ENCODE data around the gene SOX10. TPM values are rescaled to one million over a fixed set of nuclear protein-coding genes. Genes with fewer than 3 reads are reported as not detected.

The SOX10 gene
- not detected in 2 replicates for total RNA-seq

DNA sequence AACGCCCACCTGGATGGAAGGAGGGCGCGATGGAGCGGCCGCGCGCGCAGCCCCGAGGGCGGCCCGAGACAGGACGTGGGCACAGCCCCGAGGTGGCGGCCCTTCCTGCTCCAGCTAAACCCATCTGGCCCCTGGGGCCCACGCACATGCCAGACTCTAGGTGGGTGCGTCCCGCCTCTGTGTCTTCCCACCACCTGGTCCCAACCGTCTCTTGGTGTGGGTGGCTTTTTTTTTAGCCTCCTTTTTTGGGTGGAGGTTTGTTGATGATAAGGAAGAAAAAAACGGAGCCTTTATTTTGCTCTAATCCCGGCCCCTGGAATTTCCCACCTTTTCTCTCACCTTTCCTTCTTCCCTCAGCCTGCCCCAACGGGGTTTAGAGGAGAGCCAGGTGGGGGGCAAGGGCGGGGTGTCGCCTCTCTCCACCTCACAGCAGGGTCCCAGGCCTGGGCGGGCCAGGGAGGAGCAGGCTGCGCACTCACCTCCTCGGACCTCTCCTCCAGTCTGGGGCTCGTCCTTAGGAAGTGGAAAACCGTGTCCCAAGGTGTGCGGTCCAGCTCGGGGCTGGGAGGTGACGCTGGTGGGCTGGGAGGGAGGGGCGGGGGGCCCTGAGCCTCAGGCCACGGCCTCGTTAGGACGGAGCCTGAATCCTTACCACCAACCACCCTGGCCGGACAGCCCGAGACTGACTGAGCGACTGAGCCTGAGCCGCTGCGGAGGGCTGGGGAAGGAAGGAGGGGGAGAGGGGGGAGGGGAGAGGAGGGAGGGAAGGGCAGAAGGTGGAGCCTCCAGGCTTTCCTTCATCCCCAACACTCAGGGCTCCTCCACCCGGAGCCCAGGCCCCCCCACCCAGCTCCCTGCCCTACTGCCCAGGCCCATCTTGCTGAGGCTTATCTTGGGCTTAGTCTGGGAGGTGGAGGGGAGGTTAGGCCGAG lies at the start of gene SOX10:
Gene SOX10 (minus strand): TSS at position 696 of the 932 bp plus-strand sequence. CDS start 771 bp downstream, outside the sequence.

GRCh38 chr22:37953437-37954179 lies 30.7 kb downstream of the SOX10 start, which contains the start of the genes C22orf23 and POLR2F:
TSS of gene C22orf23 (minus strand) at chr22:37953601. CDS start at chr22:37953149, 452 bp downstream.
TSS of gene POLR2F (plus strand) at chr22:37953699. CDS start at chr22:37953788, 89 bp downstream.

Other genes with a start within 250 kb of the SOX10 start
- 33.9 and 40.1 TPM in 2 replicates for gene GCAT, start 176.6 kb downstream of the SOX10 start, total RNA-seq
- gene GALR3, start 161.2 kb downstream of the SOX10 start, total RNA-seq: 0.14 TPM in 1 of 2 replicates, not detected in the other
- 14.8 and 17.4 TPM in 2 replicates for gene ANKRD54, start 140.2 kb downstream of the SOX10 start, total RNA-seq
- 309 and 357 TPM in 2 replicates for gene EIF3L, start 135.1 kb downstream of the SOX10 start, total RNA-seq
- gene MICALL1, start 78.3 kb downstream of the SOX10 start, total RNA-seq: 11.5 and 13.8 TPM in 2 replicates
- 0.14 and 0.28 TPM in 2 replicates for gene C22orf23, start 31.0 kb downstream of the SOX10 start, total RNA-seq
- gene POLR2F, start 30.9 kb downstream of the SOX10 start, total RNA-seq: 60.2 and 80.4 TPM in 2 replicates
- gene PICK1, start 72.8 kb upstream of the SOX10 start, total RNA-seq: 5.7 and 7.3 TPM in 2 replicates
- 0.14 and 0.18 TPM in 2 replicates for gene SLC16A8, start 99.6 kb upstream of the SOX10 start, total RNA-seq
- 0.28 and 0.46 TPM in 2 replicates for gene BAIAP2L2, start 126.1 kb upstream of the SOX10 start, total RNA-seq
- gene PLA2G6, start 197.3 kb upstream of the SOX10 start, total RNA-seq: 14.1 and 16.8 TPM in 2 replicates
- 10.5 and 19.9 TPM in 2 replicates for gene MAFF, start 217.4 kb upstream of the SOX10 start, total RNA-seq